Lower lobe of right lung (tissue), 2 donors: ENCODE measurements around the gene NCEH1. TPM values are rescaled to one million over a fixed set of nuclear protein-coding genes. Genes with fewer than 3 reads are reported as not detected.
"Not testable (repeated sequence)": the region's sequence is repeated elsewhere in the genome, so short reads cannot be mapped to it uniquely, and the experiment has no call there.

ENCODE experiments used
- ATAC-seq, 2 donors: fragments of 200-7000 bp; cut with Tn5 transposase; one replicate each; pipeline ENCODE4 v1.9.1; 2020 to 2022; ENCODE audit warnings: mild to moderate bottlenecking in 2 of 2, moderate library complexity in 2 of 2
- DNase-seq: peaks from one replicate; pipeline ENCODE4 v3.0.0-alpha.2; 2020
- H3K27ac ChIP-seq: fragments of 200-600 bp; one replicate; pipeline ENCODE4 v1.8.0; 2022
- H3K27me3 ChIP-seq: fragments of 200-600 bp; one replicate; pipeline ENCODE4 v1.8.0; 2022; ENCODE audit warnings: low read depth
- H3K36me3 ChIP-seq: fragments of 200-600 bp; one replicate; pipeline ENCODE4 v1.8.0; 2022; ENCODE audit warnings: mild to moderate bottlenecking
- H3K4me1 ChIP-seq: fragments of 200-600 bp; one replicate; pipeline ENCODE4 v1.8.0; 2022
- H3K4me3 ChIP-seq: fragments of 200-600 bp; one replicate; pipeline ENCODE4 v1.8.0; 2022; ENCODE audit warnings: mild to moderate bottlenecking
- H3K9me3 ChIP-seq: fragments of 200-600 bp; one replicate; pipeline ENCODE4 v1.8.0; 2022
- CTCF ChIP-seq: fragments of 200-600 bp; IDR thresholded peaks from one replicate; pipeline ENCODE4 v1.8.0; 2022; ENCODE audit warnings: antibody characterized with exemption, mild to moderate bottlenecking
- intact Hi-C: fragments of 100-400 bp; cut with DNase I; formaldehyde crosslinking; loops from one replicate; pipeline ENCODE4 v1.11.0; 2022
- total RNA-seq: library from RNA; stranded (reverse); fragmentation: NEBNext Ultra II Directional; extraction: Animal tissue kit (Norgen Biotek cat#: 25700); gene quantifications from one replicate; pipeline ENCODE4 v1.2.1, GENCODE V29; 2021
- donor health status: DM: no; HTN: yes; CAD: no; lungs with severe emphysema.

NCEH1 gene
- total RNA-seq, 1 donor from 2014 or later: 97.7 TPM

DNA sequence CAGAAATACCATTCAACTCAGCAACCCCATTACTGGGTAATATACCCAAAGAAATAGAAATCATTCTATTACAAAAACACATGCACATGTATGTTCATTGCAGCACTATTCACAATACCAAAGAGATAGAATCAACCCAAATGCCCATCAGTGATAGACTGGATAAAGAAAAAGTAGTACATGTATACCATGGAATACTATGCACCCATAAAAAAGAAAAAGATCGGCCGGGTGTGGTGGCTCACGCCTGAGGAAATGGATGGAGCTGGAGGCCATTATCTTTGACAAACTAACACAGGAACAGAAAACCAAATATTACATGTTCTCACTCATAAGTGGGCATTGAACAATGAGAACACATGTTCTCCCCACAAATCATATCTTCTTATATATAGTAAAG lies 112.0 kb downstream of the NCEH1 start:
- Histone ChIP-seq H3K9me3 (no peaks in the 10 kb centered on the region), H3K36me3 (no peaks in the 10 kb centered on the region), H3K27ac (no peak overlapping the region), H3K4me3 (no peak overlapping the region), H3K4me1 (peaks cover 18% of the 10 kb centered on the region), H3K27me3 (no peaks in the 10 kb centered on the region)
- DNase-seq (no peak), ATAC-seq (no peak)
- intact Hi-C loops: loop anchor here (10.0 kb wide), 1 partner anchor 114 kb away; no protein-coding TSS in a partner anchor
- TF ChIP-seq CTCF: no peak

DNA sequence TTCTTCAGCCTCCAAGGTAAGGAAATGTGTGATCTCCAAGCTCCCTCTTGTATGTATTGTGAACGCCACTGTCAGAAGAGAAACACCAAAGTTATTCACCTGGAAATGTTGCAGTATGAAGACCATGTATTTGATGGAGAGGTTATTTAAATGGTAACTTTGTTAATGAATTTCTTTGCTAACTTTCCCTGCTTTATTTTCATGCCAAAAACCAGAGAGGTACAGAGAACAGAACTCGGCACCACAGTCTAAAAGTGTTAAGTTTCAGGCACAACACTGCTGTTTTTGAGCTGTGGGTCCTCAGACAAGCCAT lies 114.5 kb downstream of the NCEH1 start:
- ATAC-seq (no peak), DNase-seq (no peak)
- Histone ChIP-seq H3K27me3 (no peaks in the 10 kb centered on the region), H3K9me3 (no peaks in the 10 kb centered on the region), H3K4me3 (peak overlapping the region; percentile 37), H3K36me3 (no peaks in the 10 kb centered on the region), H3K4me1 (peaks cover 26% of the 10 kb centered on the region), H3K27ac (peak overlapping the region; percentile 51)
- intact Hi-C loops: loop anchor here (10.0 kb wide), 1 partner anchor 112 kb away; no protein-coding TSS in a partner anchor
- TF ChIP-seq CTCF: no peak

- Histone ChIP-seq H3K4me1 (peaks cover 30% of the 10 kb centered on the region), H3K9me3 (no peaks in the 10 kb centered on the region), H3K27ac (peak overlapping the region; percentile 51), H3K4me3 (peak overlapping the region; percentile 37), H3K36me3 (no peaks in the 10 kb centered on the region), H3K27me3 (no peaks in the 10 kb centered on the region)
- peak; percentile 85 for TF ChIP-seq CTCF
- ATAC-seq: peak; percentile 76 to 88
- no peak for DNase-seq
- intact Hi-C loops: loop anchor here (10.0 kb wide), 1 partner anchor 111 kb away; no protein-coding TSS in a partner anchor
These were observed 115.0 kb downstream of the NCEH1 start for GRCh38 chr3:172595664-172596393.

DNA sequence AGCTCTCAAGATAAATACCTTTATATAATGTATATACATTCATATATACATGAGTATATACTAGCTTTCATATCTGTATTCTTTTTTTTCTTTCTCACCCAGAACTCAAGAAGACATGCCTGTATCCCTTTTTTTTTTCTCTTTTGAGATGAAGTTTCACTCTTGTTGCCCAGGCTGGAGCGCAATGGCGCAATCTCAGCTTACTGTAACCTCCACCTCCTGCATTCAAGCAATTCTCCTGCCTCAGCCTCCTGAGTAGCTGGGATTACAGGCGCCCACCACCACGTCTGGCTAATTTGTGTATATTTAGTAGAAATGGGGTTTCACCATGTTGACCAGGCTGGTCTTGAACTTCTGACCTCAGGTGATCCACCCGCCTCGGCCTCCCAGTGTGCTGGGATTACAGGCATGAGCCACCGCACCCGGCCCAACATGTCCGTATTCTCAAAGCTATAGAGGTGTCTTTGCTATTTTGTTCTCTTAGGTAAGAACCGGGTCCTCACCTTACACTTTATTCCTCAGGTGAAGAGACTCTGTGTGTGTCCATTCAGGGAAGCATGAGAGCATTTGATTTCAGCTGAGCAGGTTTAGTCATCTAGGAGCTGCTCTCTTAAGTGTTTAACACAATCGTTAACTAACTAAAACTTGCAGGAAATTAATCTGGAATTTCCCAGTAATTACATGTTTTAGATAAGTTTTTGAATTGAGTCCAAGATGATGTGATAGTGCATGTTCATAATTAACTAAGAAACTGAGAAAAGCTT lies 115.8 kb downstream of the NCEH1 start:
- not testable (repeated sequence) for H3K36me3 ChIP-seq, H3K27me3 ChIP-seq, H3K9me3 ChIP-seq, DNase-seq
- intact Hi-C loops: loop anchor here (10.0 kb wide), 1 partner anchor 110 kb away; no protein-coding TSS in a partner anchor
- peak; percentile 39 to 89 for ATAC-seq
- Histone ChIP-seq H3K27ac (peak overlapping the region; percentile 51), H3K4me1 (peaks cover 30% of the 10 kb centered on the region), H3K4me3 (peak overlapping the region; percentile 37)

DNA sequence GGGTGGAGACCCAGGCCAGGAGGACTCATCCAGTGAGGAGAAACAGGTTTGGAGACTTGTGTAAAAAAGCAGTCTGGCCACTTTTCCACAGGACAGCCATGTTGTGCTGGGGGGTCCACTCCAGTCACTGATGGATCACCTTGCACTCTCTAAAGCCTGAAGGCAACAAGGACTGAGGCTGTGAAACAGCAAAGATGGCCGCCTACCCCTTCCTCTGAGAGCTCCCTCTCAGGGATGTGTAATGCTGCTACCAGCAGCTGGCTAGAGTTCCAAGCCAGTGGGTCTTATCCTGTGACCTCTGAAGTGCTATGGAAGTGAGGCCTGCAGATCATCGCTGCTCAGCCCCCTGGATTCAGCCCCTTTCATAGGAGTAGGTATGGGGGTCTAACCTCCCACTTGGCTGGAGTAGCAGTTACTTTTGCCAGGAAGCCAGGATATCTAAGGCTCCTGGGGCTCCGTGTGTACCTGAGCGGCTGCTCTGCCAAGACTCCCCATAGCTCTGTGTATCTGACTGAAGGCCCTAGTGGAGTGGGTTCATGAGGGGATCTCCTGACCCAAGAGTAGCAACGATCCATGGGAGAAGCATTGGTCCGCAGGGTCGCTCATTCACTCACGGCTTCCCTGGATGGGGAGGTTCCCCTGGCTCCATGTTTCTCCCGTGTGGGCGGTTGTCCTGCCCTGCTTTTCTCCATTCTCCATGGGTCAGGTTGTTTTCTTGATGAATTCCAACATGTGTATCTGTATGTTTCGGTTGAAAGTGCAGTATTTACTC lies 117.8 kb downstream of the NCEH1 start:
- no peak for TF ChIP-seq CTCF
- Histone ChIP-seq H3K27me3 (no peaks in the 10 kb centered on the region), H3K9me3 (no peaks in the 10 kb centered on the region), H3K36me3 (no peaks in the 10 kb centered on the region), H3K27ac (peak overlapping the region; percentile 51), H3K4me3 (no peak overlapping the region), H3K4me1 (peaks cover 30% of the 10 kb centered on the region)
- intact Hi-C loops: loop anchor here (10.0 kb wide), 1 partner anchor 108 kb away; no protein-coding TSS in a partner anchor
- ATAC-seq: no peak
- DNase-seq: no peak
